ENCODE data around the gene ZBTB48. TPM values are rescaled to one million over a fixed set of nuclear protein-coding genes. Genes with fewer than 3 reads are reported as not detected.
"Not testable (repeated sequence)": the region's sequence is repeated elsewhere in the genome, so short reads cannot be mapped to it uniquely, and the experiment has no call there.

The ZBTB48 gene
- total and polyA plus RNA-seq, 7 donors, result 3.7 to 16.6 (median 11.8) TPM

DNA sequence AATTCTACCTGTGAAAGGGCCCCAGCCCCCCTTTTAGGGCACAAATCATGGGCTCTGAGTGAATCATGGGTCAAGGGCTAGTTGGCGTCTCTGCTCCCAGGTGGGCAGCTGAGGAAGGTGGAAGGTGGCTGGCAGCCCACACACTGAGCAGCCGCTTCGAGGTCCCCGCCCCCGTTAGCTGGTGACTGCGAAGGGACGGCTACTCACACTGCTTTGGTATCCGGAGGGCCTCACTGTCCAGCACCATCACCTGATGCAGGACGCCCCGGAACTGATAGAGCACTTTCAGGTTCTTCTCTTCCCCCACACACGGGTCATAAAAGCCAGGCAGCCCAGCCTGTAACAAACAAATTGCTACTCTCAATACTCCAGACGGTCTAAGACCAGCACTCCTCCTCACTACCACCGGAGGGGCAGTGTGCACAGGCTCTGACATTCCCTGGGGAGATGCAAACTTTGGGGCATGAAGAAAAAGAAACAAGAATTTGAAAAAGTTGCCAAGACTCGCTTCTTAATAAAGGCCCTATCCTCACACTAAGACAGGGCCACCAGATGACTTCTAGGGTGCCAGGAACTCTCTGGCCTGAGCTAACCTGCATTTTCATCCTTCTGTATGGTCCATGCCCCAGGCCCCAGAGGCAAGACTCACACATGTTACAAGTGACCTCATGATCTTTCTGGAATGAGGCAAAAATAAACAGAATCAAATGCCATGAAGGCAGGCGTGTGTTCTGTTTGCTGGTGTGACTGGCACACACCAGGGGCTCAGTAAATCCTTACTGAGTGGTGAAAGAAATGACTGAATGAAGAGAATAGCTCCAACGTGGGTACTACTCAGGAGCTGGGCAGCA lies 56.3 kb downstream of the ZBTB48 start:
- TF ChIP-seq, protein P1, sequence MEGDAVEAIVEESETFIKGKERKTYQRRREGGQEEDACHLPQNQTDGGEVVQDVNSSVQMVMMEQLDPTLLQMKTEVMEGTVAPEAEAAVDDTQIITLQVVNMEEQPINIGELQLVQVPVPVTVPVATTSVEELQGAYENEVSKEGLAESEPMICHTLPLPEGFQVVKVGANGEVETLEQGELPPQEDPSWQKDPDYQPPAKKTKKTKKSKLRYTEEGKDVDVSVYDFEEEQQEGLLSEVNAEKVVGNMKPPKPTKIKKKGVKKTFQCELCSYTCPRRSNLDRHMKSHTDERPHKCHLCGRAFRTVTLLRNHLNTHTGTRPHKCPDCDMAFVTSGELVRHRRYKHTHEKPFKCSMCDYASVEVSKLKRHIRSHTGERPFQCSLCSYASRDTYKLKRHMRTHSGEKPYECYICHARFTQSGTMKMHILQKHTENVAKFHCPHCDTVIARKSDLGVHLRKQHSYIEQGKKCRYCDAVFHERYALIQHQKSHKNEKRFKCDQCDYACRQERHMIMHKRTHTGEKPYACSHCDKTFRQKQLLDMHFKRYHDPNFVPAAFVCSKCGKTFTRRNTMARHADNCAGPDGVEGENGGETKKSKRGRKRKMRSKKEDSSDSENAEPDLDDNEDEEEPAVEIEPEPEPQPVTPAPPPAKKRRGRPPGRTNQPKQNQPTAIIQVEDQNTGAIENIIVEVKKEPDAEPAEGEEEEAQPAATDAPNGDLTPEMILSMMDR (IDR thresholded peaks at IDR 0.05), result no peak
- Histone ChIP-seq H3K27me3 (ENCODE audit: insufficient read depth in 3 of 3, low read length in 2 of 3) (no peaks in the 10 kb centered on the region), H3K9me3 (no peaks in the 10 kb centered on the region), H3K36me3 (ENCODE audit: insufficient read depth in 1 of 2, low read depth in 1 of 2) (peaks cover 17 to 100% of the 10 kb centered on the region in 2 donors), H3K4me3 (no peak overlapping the region), H3K27ac (no peak overlapping the region), H3K4me1 (peaks cover 6% of the 10 kb centered on the region)
- ATAC-seq (no peak), DNase-seq (no peak)
- WGBS, 3 donors, result 68 to 77% (median 71%) methylated on average over 16 of the region's 16 CpGs
- intact Hi-C loops (cut with DNase I), result loop anchor here in 1 of 2 donors (5.0 kb wide), 1 partner anchor 84 kb away; the partner anchor contains the start of gene NOL9

DNA sequence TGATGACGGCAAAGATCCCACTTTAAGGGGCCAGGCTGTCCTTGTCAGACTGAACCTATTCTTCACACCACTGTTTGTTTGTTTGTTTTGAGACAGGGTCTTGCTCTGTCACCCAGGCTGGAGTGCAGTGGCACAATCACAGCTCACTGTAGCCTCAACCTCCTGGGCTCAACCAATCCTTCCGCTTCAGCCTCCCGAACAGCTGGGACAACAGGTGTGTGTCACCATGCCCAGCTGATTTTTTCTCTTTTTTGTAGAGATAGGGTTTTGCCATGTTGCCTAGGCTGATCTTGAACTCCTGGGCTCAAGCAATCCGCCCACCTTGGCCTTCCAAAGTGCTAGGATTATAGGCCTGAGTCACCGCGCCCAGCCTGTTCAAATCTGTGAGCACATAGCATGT lies 57.0 kb downstream of the ZBTB48 start:
- intact Hi-C loops (cut with DNase I), result loop anchor here in 1 of 2 donors (5.0 kb wide), 1 partner anchor 84 kb away; the partner anchor contains the start of gene NOL9
- H3K27me3 ChIP-seq (ENCODE audit: insufficient read depth in 3 of 3, low read length in 2 of 3); DNase-seq; H3K9me3 ChIP-seq; ATAC-seq; H3K27ac ChIP-seq; H3K4me1 ChIP-seq; H3K4me3 ChIP-seq: not testable (repeated sequence)
- H3K36me3 ChIP-seq (ENCODE audit: insufficient read depth in 1 of 2, low read depth in 1 of 2), result peaks cover 17 to 99% of the 10 kb centered on the region in 2 donors
- 73 to 86% (median 75%) methylated on average over 6 of the region's 6 CpGs for WGBS, 3 donors

DNA sequence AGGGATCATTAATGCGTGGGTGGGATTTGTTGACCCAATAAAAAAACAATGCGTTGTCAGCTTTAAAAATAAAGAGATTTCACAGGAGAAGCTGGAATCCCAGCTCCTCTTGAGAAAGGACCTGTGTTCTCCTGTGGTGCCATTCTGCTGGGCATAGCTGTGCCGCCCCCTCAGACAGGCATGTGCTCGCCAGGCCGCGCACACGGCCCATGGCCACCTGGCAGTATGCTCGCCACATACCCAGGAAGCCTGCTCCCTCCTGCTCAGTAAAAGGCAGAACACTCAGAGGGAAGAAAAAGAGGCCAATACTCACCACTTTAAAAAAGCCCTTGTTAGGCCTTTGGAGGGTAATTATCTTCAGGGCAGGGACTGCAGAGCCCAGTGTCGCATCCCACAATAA lies 58.0 kb downstream of the ZBTB48 start:
- DNase-seq, result no peak
- peaks cover 17 to 99% of the 10 kb centered on the region in 2 donors for H3K36me3 ChIP-seq (ENCODE audit: insufficient read depth in 1 of 2, low read depth in 1 of 2)
- WGBS, 3 donors, result 62 to 79% (median 74%) methylated on average over 9 of the region's 9 CpGs
- no peak for ATAC-seq
- TF ChIP-seq, protein P1 (IDR thresholded peaks at IDR 0.05), result no peak
- H3K4me1 ChIP-seq, result peaks cover 6% of the 10 kb centered on the region
- H3K4me3 ChIP-seq, result no peak overlapping the region
- intact Hi-C loops (cut with DNase I), result loop anchor here in 1 of 2 donors (5.0 kb wide), 1 partner anchor 85 kb away; the partner anchor contains the start of gene NOL9
- H3K27ac ChIP-seq, result peak overlapping the region; percentile 30
- no peaks in the 10 kb centered on the region for H3K27me3 ChIP-seq (ENCODE audit: insufficient read depth in 3 of 3, low read length in 2 of 3)
- no peaks in the 10 kb centered on the region for H3K9me3 ChIP-seq

DNA sequence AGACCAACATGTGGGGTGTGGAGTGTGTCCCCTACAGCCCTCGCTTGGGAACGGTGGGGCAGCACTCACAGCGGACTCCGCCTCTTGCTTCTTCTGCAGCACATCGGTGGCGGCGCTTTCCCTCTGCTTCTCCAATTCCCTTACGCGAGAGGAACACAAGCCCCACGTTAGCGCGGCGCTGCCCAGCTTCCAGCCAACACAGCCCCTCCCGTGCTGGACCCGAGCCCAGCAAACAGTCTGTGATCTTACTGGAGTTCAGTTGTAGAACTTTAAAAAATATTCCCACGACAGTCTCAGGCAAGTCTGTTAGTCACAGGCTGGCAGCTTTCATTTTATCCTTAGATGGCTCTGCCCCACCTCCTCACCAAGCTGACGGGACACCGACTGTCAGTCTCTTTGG lies 58.4 kb downstream of the ZBTB48 start:
- intact Hi-C loops (cut with DNase I), result loop anchor here in 1 of 2 donors (5.0 kb wide), 1 partner anchor 86 kb away; the partner anchor contains the start of gene NOL9
- peak overlapping the region; percentile 30 for H3K27ac ChIP-seq
- WGBS, 3 donors, result 27 to 58% (median 34%) methylated on average over 18 of the region's 18 CpGs
- H3K4me3 ChIP-seq, result no peak overlapping the region
- TF ChIP-seq, protein P1 (IDR thresholded peaks at IDR 0.05), result no peak
- H3K36me3 ChIP-seq (ENCODE audit: insufficient read depth in 1 of 2, low read depth in 1 of 2), result peaks cover 17 to 96% of the 10 kb centered on the region in 2 donors
- H3K4me1 ChIP-seq, result peaks cover 6% of the 10 kb centered on the region
- DNase-seq, result peak; percentile 84 to 90
- H3K27me3 ChIP-seq (ENCODE audit: insufficient read depth in 3 of 3, low read length in 2 of 3), result no peaks in the 10 kb centered on the region
- H3K9me3 ChIP-seq, result no peaks in the 10 kb centered on the region
- ATAC-seq, result peak in 3 of 4 donors; percentile 8 to 39 (median 22)

Other genes starting within 250 kb of the ZBTB48 start
- gene ACOT7, start 186.2 kb upstream of the ZBTB48 start, total RNA-seq, result 1 to 10 TPM; 3.5 to 4.9 (median 4.0) TPM
- 10 to 100 TPM in 1 of 3 donors, 1 to 10 TPM in 2; 2.3 to 12.4 (median 4.9) TPM for gene ACOT7, start 186.2 kb upstream of the ZBTB48 start, polyA plus RNA-seq
- gene HES2, start 160.1 kb upstream of the ZBTB48 start, total RNA-seq, result under 1 TPM in 1 of 4 donors, not detected in 3; 0.06 TPM
- under 1 TPM in 1 of 3 donors, not detected in 2; 0.13 TPM for gene HES2, start 160.1 kb upstream of the ZBTB48 start, polyA plus RNA-seq
- not detected for gene ESPN, start 155.2 kb upstream of the ZBTB48 start, total RNA-seq
- under 1 TPM in 1 of 3 donors, not detected in 2; 0.12 TPM for gene ESPN, start 155.2 kb upstream of the ZBTB48 start, polyA plus RNA-seq
- 1 to 10 TPM; 1.5 to 2.6 (median 2.2) TPM for gene TNFRSF25, start 113.8 kb upstream of the ZBTB48 start, total RNA-seq
- gene TNFRSF25, start 113.8 kb upstream of the ZBTB48 start, polyA plus RNA-seq, result 1 to 10 TPM; 1.5 to 2.7 (median 1.6) TPM
- gene PLEKHG5, start 88.3 kb upstream of the ZBTB48 start, total RNA-seq, result 1 to 10 TPM; 2.6 to 3.3 (median 3.2) TPM
- 1 to 10 TPM; 1.5 to 2.3 (median 2.0) TPM for gene PLEKHG5, start 88.3 kb upstream of the ZBTB48 start, polyA plus RNA-seq
- gene NOL9, start 25.5 kb upstream of the ZBTB48 start, total RNA-seq, result 10 to 100 TPM; 17.1 to 26.1 (median 22.8) TPM
- gene NOL9, start 25.5 kb upstream of the ZBTB48 start, polyA plus RNA-seq, result 10 to 100 TPM in 1 of 3 donors, 1 to 10 TPM in 2; 5.0 to 10.6 (median 9.5) TPM
- gene TAS1R1, start 24.7 kb upstream of the ZBTB48 start, total RNA-seq, result not detected
- gene TAS1R1, start 24.7 kb upstream of the ZBTB48 start, polyA plus RNA-seq, result under 1 TPM in 2 of 3 donors, not detected in 1; 0.04 to 0.16 TPM
- 100 to 1,000 TPM in 3 of 4 donors, 10 to 100 TPM in 1; 87.3 to 253 (median 113) TPM for gene KLHL21, start 22.9 kb downstream of the ZBTB48 start, total RNA-seq
- gene KLHL21, start 22.9 kb downstream of the ZBTB48 start, polyA plus RNA-seq, result 100 to 1,000 TPM in 2 of 3 donors, 10 to 100 TPM in 1; 83.1 to 200 (median 120) TPM
- gene PHF13, start 33.7 kb downstream of the ZBTB48 start, total RNA-seq, result 10 to 100 TPM in 1 of 4 donors, 1 to 10 TPM in 3; 5.4 to 21.3 (median 8.2) TPM
- 1 to 10 TPM; 4.8 to 7.5 (median 7.1) TPM for gene PHF13, start 33.7 kb downstream of the ZBTB48 start, polyA plus RNA-seq
- gene THAP3, start 44.9 kb downstream of the ZBTB48 start, total RNA-seq, result 10 to 100 TPM in 2 of 4 donors, 1 to 10 TPM in 2; 8.9 to 18.8 (median 13.4) TPM
- 10 to 100 TPM; 19.6 to 40.1 (median 22.8) TPM for gene THAP3, start 44.9 kb downstream of the ZBTB48 start, polyA plus RNA-seq
- gene DNAJC11, start 121.8 kb downstream of the ZBTB48 start, total RNA-seq, result 10 to 100 TPM; 40.4 to 58.8 (median 51.1) TPM
- gene DNAJC11, start 121.8 kb downstream of the ZBTB48 start, polyA plus RNA-seq, result 10 to 100 TPM; 28.2 to 65.4 (median 63.9) TPM
- 10 to 100 TPM; 64.6 to 76.5 (median 66.9) TPM for gene CAMTA1, start 205.5 kb downstream of the ZBTB48 start, total RNA-seq
- 100 to 1,000 TPM in 2 of 3 donors, 10 to 100 TPM in 1; 88.3 to 206 (median 130) TPM for gene CAMTA1, start 205.5 kb downstream of the ZBTB48 start, polyA plus RNA-seq